ENCODE measurements around the gene AMH. TPM values are rescaled to one million over a fixed set of nuclear protein-coding genes. Genes with fewer than 3 reads are reported as not detected.

The AMH gene
- total RNA-seq, 2 experiments from 2014 or later: 2.6 to 4.0 TPM

DNA sequence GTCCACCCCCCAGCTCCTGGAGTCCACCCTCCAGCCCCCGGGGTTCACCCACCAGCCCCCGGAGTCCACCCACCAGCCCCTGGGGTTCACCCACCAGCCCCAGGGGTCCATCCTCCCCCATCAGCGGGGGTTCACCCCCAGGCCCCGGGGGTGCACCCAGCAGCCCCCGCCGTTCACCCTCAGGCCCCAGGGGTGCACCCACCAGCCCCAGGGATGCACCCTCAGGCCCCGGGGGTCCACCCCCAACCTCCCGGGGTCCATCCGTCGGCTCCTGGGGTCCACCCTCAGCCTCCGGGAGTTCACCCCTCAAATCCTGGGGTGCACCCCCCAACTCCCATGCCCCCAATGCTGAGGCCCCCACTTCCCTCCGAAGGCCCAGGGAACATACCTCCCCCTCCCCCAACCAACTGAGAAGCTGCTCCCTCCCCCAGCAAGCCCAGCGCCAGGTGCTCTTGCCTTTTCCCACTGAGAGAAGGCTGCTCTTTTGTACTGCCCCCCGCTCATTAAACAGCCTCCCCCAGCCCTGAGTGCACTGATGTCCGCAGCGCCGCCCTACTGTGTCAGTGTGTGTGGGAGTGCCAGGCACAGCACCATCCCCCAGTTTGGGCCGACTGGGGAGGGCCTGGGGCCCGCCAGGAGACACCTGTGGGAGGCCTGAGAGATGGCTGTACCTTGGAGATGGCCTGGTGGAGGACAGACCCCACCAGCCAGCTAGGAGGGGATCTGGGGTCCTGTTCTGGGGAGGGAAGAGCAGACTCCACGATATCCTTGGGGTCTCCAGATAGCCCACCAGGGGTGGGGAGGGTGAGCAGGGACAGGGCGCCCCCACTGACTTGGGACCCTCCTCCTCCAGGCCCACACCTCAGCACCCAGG, 750 bp upstream of the AMH start:
- H3K27ac Mint-ChIP-seq: no peak overlapping the region
- no peak for DNase-seq
- H3K36me3 Mint-ChIP-seq (ENCODE audit: low read depth): peaks cover 11% of the 10 kb centered on the region
- peaks cover 10% of the 10 kb centered on the region for H3K4me1 Mint-ChIP-seq (ENCODE audit: low read depth)
- intact Hi-C loops (cut with micrococcal nuclease): no loop called here
- no peaks in the 10 kb centered on the region for H3K9me3 Mint-ChIP-seq
- H3K27me3 Mint-ChIP-seq (ENCODE audit: low read depth): peaks cover 8% of the 10 kb centered on the region
- CTCF ChIA-PET: no interaction called here
- no peak overlapping the region for H3K4me3 Mint-ChIP-seq

DNA sequence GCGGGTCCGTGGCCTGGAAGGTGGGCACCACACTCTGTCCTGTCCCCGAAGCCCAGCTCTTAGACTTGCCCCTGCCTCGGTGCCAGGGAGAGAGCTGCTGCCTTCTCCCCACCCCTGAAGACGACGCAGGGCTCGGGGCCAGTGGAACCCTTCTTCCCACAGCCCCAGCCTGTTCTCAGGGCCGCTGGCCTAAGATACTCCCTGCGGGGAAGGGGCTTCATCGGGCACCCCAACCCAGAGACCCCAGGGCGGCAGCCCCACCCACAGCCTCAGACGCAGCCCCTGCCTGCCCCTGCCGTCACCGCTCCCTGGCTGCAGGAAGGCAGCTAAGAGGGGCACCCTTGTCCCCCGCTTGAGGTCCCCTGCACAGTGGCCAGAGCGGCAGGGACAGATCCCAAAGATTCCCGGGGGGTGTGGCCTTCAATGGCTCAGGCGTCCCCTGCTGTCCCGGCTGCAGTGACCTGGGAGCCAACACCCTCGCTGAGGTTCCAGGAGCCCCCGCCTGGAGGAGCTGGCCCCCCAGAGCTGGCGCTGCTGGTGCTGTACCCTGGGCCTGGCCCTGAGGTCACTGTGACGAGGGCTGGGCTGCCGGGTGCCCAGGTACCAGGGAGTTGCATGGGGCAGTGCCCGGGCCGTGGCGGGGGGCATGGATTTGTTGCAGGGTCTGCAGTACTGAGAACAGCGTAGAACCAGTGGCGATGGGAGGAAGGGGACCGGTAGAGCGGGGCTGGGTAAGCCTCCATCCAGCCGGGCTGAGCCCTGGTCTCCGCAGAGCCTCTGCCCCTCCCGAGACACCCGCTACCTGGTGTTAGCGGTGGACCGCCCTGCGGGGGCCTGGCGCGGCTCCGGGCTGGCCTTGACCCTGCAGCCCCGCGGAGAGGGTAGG, 1.0 kb downstream of the AMH start:
- intact Hi-C loops (cut with micrococcal nuclease): no loop called here
- no peak overlapping the region for H3K27ac Mint-ChIP-seq
- H3K27me3 Mint-ChIP-seq (ENCODE audit: low read depth): peaks cover 12% of the 10 kb centered on the region
- DNase-seq: no peak
- H3K4me1 Mint-ChIP-seq (ENCODE audit: low read depth): peaks cover 14% of the 10 kb centered on the region
- peaks cover 5% of the 10 kb centered on the region for H3K36me3 Mint-ChIP-seq (ENCODE audit: low read depth)
- no peaks in the 10 kb centered on the region for H3K9me3 Mint-ChIP-seq
- H3K4me3 Mint-ChIP-seq: no peak overlapping the region
- CTCF ChIA-PET: no interaction called here

DNA sequence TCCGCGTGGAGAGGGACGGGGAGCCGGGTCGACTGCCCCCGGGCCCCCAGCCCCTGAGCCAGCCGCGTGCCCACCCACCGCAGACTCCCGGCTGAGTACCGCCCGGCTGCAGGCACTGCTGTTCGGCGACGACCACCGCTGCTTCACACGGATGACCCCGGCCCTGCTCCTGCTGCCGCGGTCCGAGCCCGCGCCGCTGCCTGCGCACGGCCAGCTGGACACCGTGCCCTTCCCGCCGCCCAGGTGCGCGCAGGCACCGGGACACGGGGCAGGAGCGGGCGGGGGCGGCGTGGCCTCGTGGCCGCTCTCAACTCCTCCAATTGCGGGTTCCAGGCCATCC, 1.6 kb downstream of the AMH start:
- CTCF ChIA-PET: interaction anchor here (3.6 kb wide), 1 partner anchor 11 kb away, joined by 14 read pairs; no protein-coding TSS in a partner anchor
- intact Hi-C loops (cut with micrococcal nuclease): no loop called here
- peaks cover 5% of the 10 kb centered on the region for H3K36me3 Mint-ChIP-seq (ENCODE audit: low read depth)
- no peak for DNase-seq
- H3K27ac Mint-ChIP-seq: no peak overlapping the region
- H3K4me1 Mint-ChIP-seq (ENCODE audit: low read depth): peaks cover 14% of the 10 kb centered on the region
- no peak overlapping the region for H3K4me3 Mint-ChIP-seq
- no peaks in the 10 kb centered on the region for H3K9me3 Mint-ChIP-seq
- H3K27me3 Mint-ChIP-seq (ENCODE audit: low read depth): peaks cover 12% of the 10 kb centered on the region

DNA sequence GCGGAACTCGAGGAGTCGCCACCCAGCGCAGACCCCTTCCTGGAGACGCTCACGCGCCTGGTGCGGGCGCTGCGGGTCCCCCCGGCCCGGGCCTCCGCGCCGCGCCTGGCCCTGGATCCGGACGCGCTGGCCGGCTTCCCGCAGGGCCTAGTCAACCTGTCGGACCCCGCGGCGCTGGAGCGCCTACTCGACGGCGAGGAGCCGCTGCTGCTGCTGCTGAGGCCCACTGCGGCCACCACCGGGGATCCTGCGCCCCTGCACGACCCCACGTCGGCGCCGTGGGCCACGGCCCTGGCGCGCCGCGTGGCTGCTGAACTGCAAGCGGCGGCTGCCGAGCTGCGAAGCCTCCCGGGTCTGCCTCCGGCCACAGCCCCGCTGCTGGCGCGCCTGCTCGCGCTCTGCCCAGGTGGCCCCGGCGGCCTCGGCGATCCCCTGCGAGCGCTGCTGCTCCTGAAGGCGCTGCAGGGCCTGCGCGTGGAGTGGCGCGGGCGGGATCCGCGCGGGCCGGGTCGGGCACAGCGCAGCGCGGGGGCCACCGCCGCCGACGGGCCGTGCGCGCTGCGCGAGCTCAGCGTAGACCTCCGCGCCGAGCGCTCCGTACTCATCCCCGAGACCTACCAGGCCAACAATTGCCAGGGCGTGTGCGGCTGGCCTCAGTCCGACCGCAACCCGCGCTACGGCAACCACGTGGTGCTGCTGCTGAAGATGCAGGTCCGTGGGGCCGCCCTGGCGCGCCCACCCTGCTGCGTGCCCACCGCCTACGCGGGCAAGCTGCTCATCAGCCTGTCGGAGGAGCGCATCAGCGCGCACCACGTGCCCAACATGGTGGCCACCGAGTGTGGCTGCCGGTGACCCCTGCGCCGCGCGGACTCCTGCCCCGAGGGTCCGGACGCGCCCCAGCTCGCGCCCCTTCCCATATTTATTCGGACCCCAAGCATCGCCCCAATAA, 2.3 kb downstream of the AMH start:
- H3K9me3 Mint-ChIP-seq: no peaks in the 10 kb centered on the region
- H3K27ac Mint-ChIP-seq: no peak overlapping the region
- peaks cover 16% of the 10 kb centered on the region for H3K4me1 Mint-ChIP-seq (ENCODE audit: low read depth)
- H3K27me3 Mint-ChIP-seq (ENCODE audit: low read depth): peaks cover 12% of the 10 kb centered on the region
- CTCF ChIA-PET: interaction anchor here (0.7 to 3.6 kb wide), 2 partner anchors 12 to 876 kb away, joined by 3 to 14 read pairs; no protein-coding TSS in a partner anchor
- intact Hi-C loops (cut with micrococcal nuclease): loop anchor here (2.0 kb wide), 1 partner anchor 21 kb away; no protein-coding TSS in a partner anchor
- H3K36me3 Mint-ChIP-seq (ENCODE audit: low read depth): peaks cover 2% of the 10 kb centered on the region
- H3K4me3 Mint-ChIP-seq: peak overlapping the region; percentile 29
- DNase-seq: no peak

DNA sequence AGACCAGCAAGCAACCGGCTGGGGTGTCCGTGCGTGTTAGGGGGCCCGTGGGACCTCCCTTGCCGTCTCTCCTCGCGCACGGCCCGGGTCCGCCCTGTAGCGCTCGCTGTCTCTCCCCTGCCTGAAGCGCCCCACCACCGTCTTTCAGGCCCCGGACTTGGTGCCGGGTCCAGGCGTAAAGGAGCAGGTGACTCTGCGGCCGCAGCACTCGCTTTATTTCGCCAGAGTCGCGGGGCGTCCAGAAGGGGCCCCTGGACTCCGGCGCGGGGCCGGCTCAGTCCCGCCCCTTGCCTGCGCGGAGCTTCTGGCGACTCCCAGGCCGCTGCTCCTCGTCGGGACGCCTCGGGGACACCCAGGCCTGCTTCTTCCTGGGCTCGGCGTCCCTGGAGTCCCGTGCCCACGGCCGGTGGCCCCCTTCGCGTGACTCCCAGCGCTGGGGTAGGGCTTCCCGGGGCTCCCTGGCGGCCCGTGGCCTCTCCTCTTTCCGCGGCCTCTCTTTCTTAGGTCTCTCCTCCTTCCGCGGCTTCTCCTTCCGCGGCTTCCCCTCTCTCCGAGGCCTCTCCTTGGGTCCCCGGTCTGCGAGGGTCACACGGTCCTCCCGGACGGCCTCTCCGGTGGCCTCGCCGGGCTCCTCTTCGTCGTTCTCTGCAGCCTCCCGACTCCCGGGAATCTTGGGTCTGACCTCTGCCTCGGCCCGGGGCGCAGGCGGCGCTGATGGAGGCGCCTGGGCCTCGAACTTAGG, 3.1 kb downstream of the AMH start:
- H3K27me3 Mint-ChIP-seq (ENCODE audit: low read depth): peaks cover 12% of the 10 kb centered on the region
- intact Hi-C loops (cut with micrococcal nuclease): loop anchor here (2.0 kb wide), 1 partner anchor 21 kb away; no protein-coding TSS in a partner anchor
- H3K36me3 Mint-ChIP-seq (ENCODE audit: low read depth): peaks cover 2% of the 10 kb centered on the region
- H3K9me3 Mint-ChIP-seq: no peaks in the 10 kb centered on the region
- DNase-seq: no peak
- H3K27ac Mint-ChIP-seq: no peak overlapping the region
- peaks cover 20% of the 10 kb centered on the region for H3K4me1 Mint-ChIP-seq (ENCODE audit: low read depth)
- CTCF ChIA-PET: interaction anchor here (0.8 to 3.6 kb wide), 3 partner anchors 9 to 37 kb away, joined by 5 to 14 read pairs (median 7); no protein-coding TSS in a partner anchor
- H3K4me3 Mint-ChIP-seq: peak overlapping the region; percentile 43

DNA sequence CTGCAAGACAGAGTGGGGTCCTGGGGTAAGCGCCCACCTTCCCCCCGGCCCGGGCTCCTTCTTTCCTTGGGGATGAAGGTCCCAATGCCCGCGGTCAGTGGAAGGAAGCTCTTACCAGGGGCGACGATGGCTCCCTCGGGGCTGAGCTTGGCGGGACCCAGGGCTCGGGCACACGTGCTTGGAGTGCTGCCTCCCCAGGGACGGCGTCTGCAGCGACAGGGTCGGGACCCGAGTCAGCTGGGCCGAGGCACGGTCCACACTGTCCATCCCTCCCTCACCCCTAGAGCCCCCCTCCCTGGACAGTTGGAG, 3.6 kb downstream of the AMH start:
- no peak overlapping the region for H3K27ac Mint-ChIP-seq
- peak overlapping the region; percentile 43 for H3K4me3 Mint-ChIP-seq
- intact Hi-C loops (cut with micrococcal nuclease): loop anchor here (2.0 kb wide), 1 partner anchor 20 kb away; no protein-coding TSS in a partner anchor
- H3K9me3 Mint-ChIP-seq: no peaks in the 10 kb centered on the region
- CTCF ChIA-PET: interaction anchor here (0.8 to 3.6 kb wide), 3 partner anchors 9 to 36 kb away, joined by 5 to 14 read pairs (median 7); no protein-coding TSS in a partner anchor
- peaks cover 2% of the 10 kb centered on the region for H3K36me3 Mint-ChIP-seq (ENCODE audit: low read depth)
- H3K27me3 Mint-ChIP-seq (ENCODE audit: low read depth): peaks cover 12% of the 10 kb centered on the region
- DNase-seq: no peak
- H3K4me1 Mint-ChIP-seq (ENCODE audit: low read depth): peaks cover 23% of the 10 kb centered on the region

DNA sequence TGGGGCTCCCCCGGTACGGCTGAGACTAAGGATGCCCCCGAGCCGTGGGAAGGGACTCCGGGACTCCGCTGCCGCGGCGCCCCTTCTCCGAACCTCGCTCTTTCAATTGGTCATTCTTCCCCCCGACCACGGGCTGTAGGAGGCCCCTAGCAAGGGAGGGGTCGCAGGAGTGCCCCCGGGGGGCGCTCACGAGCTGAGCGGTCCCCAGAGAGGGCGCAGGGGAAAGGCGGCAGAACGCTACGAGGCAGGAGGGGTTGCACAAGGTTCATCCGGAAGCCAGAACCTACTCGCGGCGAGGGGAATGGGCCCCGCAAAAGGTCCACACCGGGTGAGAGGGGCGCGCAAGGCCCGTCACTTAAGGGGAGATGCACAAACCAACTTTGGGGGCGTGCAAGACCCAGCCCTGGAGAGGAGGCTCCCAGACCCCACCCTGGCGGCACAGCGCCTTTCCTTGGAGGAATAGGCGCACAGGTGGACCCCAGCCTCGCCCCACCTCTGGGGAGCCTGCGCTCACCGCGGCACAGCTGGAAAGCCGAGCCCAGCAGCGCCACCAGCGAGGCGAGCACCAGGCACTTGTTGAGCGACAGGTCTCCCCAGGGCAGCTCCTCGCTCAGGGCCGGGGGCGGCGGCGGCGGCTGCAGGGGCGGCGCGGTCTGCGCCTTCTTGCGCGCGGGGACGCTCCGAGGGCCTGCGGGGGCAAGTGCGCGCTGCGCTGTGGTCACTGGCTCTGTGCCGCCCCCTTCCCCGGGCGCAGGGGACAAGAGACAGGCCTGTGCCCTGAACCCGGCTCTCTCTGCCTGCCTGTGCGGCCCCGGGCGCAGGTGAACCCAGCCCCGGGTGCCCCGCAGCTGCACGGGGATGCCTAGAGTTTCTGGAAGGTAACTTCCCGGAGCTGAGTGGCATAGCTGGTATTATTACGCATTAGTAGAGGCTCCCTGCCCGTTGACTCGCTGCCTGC, 4.3 kb downstream of the AMH start:
- no peaks in the 10 kb centered on the region for H3K9me3 Mint-ChIP-seq
- peaks cover 2% of the 10 kb centered on the region for H3K36me3 Mint-ChIP-seq (ENCODE audit: low read depth)
- no peak overlapping the region for H3K27ac Mint-ChIP-seq
- peak overlapping the region; percentile 43 for H3K4me3 Mint-ChIP-seq
- CTCF ChIA-PET: interaction anchor here (0.8 to 3.6 kb wide), 4 partner anchors 8 to 35 kb away, joined by 4 to 14 read pairs (median 6); no protein-coding TSS in a partner anchor
- H3K27me3 Mint-ChIP-seq (ENCODE audit: low read depth): peaks cover 12% of the 10 kb centered on the region
- peaks cover 28% of the 10 kb centered on the region for H3K4me1 Mint-ChIP-seq (ENCODE audit: low read depth)
- intact Hi-C loops (cut with micrococcal nuclease): loop anchor here (2.0 kb wide), 1 partner anchor 19 kb away; no protein-coding TSS in a partner anchor
- DNase-seq: peak; percentile 59

DNA sequence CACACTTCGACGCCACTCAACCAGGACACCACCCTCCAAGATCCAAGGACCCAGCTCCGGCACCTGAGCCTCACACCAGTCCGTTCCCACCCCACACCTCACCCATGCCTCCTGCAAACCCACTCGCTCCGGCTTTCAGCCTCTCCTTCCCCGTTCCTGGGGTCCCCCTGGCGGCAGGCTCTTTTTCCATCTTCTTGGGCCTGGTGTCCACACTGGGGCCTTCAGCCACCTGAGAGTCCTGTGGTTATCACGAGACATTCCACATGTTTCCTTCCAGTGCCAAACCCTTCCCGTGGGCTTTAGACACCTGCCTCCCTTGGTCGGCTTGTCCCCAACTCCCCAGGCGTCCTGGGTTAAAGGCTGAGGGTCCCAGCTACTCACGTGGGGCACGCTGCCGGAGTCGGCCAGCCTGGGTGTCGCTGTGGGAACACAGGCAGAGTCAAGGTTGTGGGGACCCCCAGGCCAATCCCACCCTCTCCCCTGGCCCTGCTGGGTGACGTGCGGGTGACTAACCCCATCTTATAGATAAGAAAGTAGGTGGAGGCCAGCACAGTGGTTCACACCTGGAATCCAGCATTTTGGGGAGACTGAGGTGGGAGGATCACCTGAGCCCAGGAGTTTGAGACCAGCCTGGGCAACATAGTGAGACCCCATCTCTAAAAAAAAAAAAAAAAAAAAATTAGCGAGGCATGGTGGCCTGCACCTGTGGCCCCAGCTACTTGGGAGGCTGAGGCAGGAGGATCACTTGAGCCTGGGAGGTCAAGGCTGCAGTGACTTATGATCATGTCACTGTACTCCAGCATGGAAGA, 5.1 kb downstream of the AMH start:
- DNase-seq: no peak
- intact Hi-C loops (cut with micrococcal nuclease): no loop called here
- no peaks in the 10 kb centered on the region for H3K9me3 Mint-ChIP-seq

DNA sequence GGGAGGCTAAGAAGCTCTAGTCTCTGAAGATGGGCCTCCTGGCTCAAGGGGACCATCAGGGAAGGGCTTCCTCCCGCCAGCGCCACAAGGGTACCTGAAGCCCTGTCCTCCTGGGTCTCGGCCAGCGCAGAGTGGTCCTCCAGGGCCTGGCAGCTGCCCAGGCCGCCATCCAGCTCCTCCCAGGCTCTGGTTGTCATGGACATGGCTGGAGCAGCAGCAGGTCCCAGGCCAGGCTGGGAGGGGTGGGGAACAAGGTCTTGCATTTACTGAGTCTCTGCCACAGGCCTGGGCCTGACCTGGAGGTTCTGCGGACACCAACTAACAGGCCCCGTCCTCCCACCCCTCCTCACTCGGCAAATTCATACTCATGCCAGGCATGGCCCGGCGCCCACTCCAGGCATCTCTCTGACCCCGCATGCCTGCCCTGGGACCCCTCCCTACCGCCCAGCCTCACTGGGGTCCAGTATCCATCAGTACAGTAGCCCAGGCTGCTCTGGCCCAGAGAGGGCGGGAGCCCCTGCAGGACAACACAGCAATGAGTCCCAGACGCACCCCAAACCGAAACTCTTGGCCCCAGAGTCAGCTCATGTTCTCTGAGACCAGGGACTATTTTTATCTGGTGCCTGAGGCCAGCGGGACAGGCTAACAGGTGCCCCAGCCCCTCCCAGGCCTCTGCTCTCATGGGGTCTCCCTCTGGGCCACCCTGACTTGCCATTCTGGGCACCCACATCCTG, 6.2 kb downstream of the AMH start:
- DNase-seq: no peak
- H3K36me3 Mint-ChIP-seq (ENCODE audit: low read depth): no peaks in the 10 kb centered on the region

More for the DNA sequence above, 5.1 kb downstream of the AMH start:
- CTCF ChIA-PET: interaction anchor here (0.7 to 3.6 kb wide), 4 partner anchors 7 to 111 kb away, joined by 3 to 14 read pairs (median 6); no protein-coding TSS in a partner anchor
- Mint-ChIP-seq H3K4me1 (ENCODE audit: low read depth) (peaks cover 33% of the 10 kb centered on the region), H3K27ac (no peak overlapping the region), H3K4me3 (peak overlapping the region; percentile 28), H3K36me3 (ENCODE audit: low read depth) (no peaks in the 10 kb centered on the region), H3K27me3 (ENCODE audit: low read depth) (peaks cover 12% of the 10 kb centered on the region)

More for the DNA sequence above, 6.2 kb downstream of the AMH start:
- Mint-ChIP-seq H3K9me3 (no peaks in the 10 kb centered on the region), H3K4me1 (ENCODE audit: low read depth) (peaks cover 38% of the 10 kb centered on the region), H3K27me3 (ENCODE audit: low read depth) (peaks cover 12% of the 10 kb centered on the region), H3K4me3 (no peak overlapping the region), H3K27ac (no peak overlapping the region)
- CTCF ChIA-PET: interaction anchor here (0.7 kb wide), 1 partner anchor 110 kb away, joined by 3 read pairs; no protein-coding TSS in a partner anchor
- intact Hi-C loops (cut with micrococcal nuclease): no loop called here
